ENCODE results near the gene MEIKIN. TPM values are rescaled to one million over a fixed set of nuclear protein-coding genes. Genes with fewer than 3 reads are reported as not detected.

MEIKIN gene
- total RNA-seq, 4 donors from 2014 or later = not detected

DNA sequence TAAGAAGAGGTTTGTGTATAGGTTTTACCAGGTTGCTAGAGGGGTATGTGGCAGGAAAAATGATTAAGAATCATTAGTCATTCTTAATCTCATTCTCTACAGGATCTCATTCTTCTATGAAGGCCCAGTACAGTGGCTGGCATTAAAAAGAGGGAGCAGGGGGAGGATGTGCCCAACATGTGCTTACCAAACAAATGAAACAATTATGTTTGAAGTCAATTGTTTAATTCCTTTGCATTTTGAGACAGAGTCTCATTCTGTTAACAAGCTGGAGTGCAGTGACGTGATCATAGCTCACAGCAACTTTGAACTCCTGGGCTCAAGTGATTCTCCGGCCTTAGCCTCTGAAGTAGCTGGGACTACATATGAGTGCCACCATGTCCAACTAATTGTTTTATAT lies 171.7 kb downstream of the MEIKIN start:
- H3K9me3 ChIP-seq = no peaks in the 10 kb centered on the region
- H3K27ac ChIP-seq (replicated peaks in 1 of 4) = no peak overlapping the region
- no peak for DNase-seq (ENCODE audit: extremely low spot score)
- intact Hi-C loops (cut with DNase I) = no loop called here
- H3K4me3 ChIP-seq = no peak overlapping the region
- 87% methylated on average over 2 of the region's 2 CpGs for WGBS
- H3K27me3 ChIP-seq = no peaks in the 10 kb centered on the region
- peaks cover 49 to 81% (median 79%) of the 10 kb centered on the region in 4 donors for H3K4me1 ChIP-seq
- H3K36me3 ChIP-seq = no peaks in the 10 kb centered on the region
- no peak for TF ChIP-seq POLR2AphosphoS5 (IDR thresholded peaks at IDR 0.05)
- TF ChIP-seq, protein P1, sequence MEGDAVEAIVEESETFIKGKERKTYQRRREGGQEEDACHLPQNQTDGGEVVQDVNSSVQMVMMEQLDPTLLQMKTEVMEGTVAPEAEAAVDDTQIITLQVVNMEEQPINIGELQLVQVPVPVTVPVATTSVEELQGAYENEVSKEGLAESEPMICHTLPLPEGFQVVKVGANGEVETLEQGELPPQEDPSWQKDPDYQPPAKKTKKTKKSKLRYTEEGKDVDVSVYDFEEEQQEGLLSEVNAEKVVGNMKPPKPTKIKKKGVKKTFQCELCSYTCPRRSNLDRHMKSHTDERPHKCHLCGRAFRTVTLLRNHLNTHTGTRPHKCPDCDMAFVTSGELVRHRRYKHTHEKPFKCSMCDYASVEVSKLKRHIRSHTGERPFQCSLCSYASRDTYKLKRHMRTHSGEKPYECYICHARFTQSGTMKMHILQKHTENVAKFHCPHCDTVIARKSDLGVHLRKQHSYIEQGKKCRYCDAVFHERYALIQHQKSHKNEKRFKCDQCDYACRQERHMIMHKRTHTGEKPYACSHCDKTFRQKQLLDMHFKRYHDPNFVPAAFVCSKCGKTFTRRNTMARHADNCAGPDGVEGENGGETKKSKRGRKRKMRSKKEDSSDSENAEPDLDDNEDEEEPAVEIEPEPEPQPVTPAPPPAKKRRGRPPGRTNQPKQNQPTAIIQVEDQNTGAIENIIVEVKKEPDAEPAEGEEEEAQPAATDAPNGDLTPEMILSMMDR (IDR thresholded peaks at IDR 0.05) = no peak
- TF ChIP-seq POLR2A (IDR thresholded peaks at IDR 0.05; ENCODE audit: low read depth) = no peak
- no peak for TF ChIP-seq EP300 (IDR thresholded peaks at IDR 0.05)

- intact Hi-C loops (cut with DNase I) = no loop called here
- no peak overlapping the region for H3K4me3 ChIP-seq
- 82% methylated on average over 4 of the region's 4 CpGs for WGBS
- no peaks in the 10 kb centered on the region for H3K9me3 ChIP-seq
- H3K27me3 ChIP-seq = no peaks in the 10 kb centered on the region
- DNase-seq (ENCODE audit: extremely low spot score) = no peak
- peaks cover 45 to 82% (median 74%) of the 10 kb centered on the region in 4 donors for H3K4me1 ChIP-seq
- no peak overlapping the region for H3K27ac ChIP-seq (replicated peaks in 1 of 4)
- no peak for TF ChIP-seq POLR2AphosphoS5 (IDR thresholded peaks at IDR 0.05)
- TF ChIP-seq, protein P1 (IDR thresholded peaks at IDR 0.05) = no peak
- no peak for TF ChIP-seq POLR2A (IDR thresholded peaks at IDR 0.05; ENCODE audit: low read depth)
- no peak for TF ChIP-seq EP300 (IDR thresholded peaks at IDR 0.05)
- H3K36me3 ChIP-seq = no peaks in the 10 kb centered on the region
These were observed 173.8 kb downstream of the MEIKIN start for GRCh38 chr5:131771692-131772091.

- intact Hi-C loops (cut with DNase I) = no loop called here
- Histone ChIP-seq H3K4me3 (no peak overlapping the region), H3K4me1 (peaks cover 36 to 81% (median 72%) of the 10 kb centered on the region in 4 donors), H3K9me3 (no peaks in the 10 kb centered on the region), H3K27me3 (no peaks in the 10 kb centered on the region), H3K27ac (replicated peaks in 1 of 4) (no peak overlapping the region), H3K36me3 (no peaks in the 10 kb centered on the region)
- 71% methylated on average over 1 of the region's 1 CpG for WGBS
- TF ChIP-seq POLR2AphosphoS5 (IDR thresholded peaks at IDR 0.05) (no peak), EP300 (IDR thresholded peaks at IDR 0.05) (no peak), POLR2A (IDR thresholded peaks at IDR 0.05; ENCODE audit: low read depth) (no peak)
- TF ChIP-seq, protein P1 (IDR thresholded peaks at IDR 0.05) = no peak
- no peak for DNase-seq (ENCODE audit: extremely low spot score)
These were observed 175.5 kb downstream of the MEIKIN start for GRCh38 chr5:131769961-131770360.

DNA sequence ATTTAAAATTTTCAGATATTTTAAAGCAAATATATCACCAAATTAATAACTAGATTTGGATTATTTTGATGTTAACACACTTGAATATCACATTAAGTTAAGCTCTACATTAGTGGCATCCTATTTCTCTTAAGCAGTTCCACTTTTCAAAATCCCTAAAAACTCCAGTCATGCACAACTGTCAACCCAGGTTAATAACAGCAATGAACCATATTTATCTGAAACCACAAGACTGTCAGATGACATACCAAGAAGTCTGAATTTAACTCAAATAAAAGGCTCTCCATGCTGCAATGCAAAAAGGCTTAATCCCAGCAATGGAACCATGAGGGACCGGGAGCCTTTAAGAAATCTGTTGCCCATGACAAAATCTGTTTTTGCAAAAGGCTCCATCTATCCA lies 176.1 kb downstream of the MEIKIN start:
- DNase-seq (ENCODE audit: extremely low spot score) = no peak
- intact Hi-C loops (cut with DNase I) = no loop called here
- 88% methylated on average over 1 of the region's 1 CpG for WGBS

More for the DNA sequence above, 176.1 kb downstream of the MEIKIN start:
- H3K27me3 ChIP-seq = no peaks in the 10 kb centered on the region
- peaks cover 0 to 3% (median 0%) of the 10 kb centered on the region in 4 donors for H3K36me3 ChIP-seq
- no peaks in the 10 kb centered on the region for H3K9me3 ChIP-seq
- no peak overlapping the region for H3K27ac ChIP-seq (replicated peaks in 1 of 4)
- no peak for TF ChIP-seq POLR2AphosphoS5 (IDR thresholded peaks at IDR 0.05)
- TF ChIP-seq EP300 (IDR thresholded peaks at IDR 0.05) = no peak
- TF ChIP-seq, protein P1 (IDR thresholded peaks at IDR 0.05) = no peak
- TF ChIP-seq POLR2A (IDR thresholded peaks at IDR 0.05; ENCODE audit: low read depth) = no peak
- peaks cover 36 to 77% (median 66%) of the 10 kb centered on the region in 4 donors for H3K4me1 ChIP-seq
- H3K4me3 ChIP-seq = no peak overlapping the region

Measured in esophagus muscularis mucosa (tissue), 4 donors.